ENCODE data around the gene MIOX.

GRCh38 chr22:50535113-50535512 lies 48.5 kb downstream of the MIOX start:
- TF ChIP-seq SUZ12 (IDR thresholded peaks at IDR 0.05; ENCODE audit: extremely low read depth, insufficient read depth, insufficient read length), result no peak
- TF ChIP-seq YY1 (IDR thresholded peaks at IDR 0.05; ENCODE audit: insufficient read depth, insufficient read length), result no peak
- no peak for TF ChIP-seq ZNF274 (IDR thresholded peaks at IDR 0.05; ENCODE audit: low read depth, low read length)

Measured in NT2/D1 (cell line).